Fibroblast of lung (primary cell): Measurements from ENCODE around the gene KRTAP13-2. TPM values are rescaled to one million over a fixed set of nuclear protein-coding genes. Genes with fewer than 3 reads are reported as not detected.

Source experiments
- DNase-seq, 2 donors: peaks; one replicate each; pipeline versions ENCODE4 v3.0.0 to v3.0.0-alpha.2; 2010; ENCODE audit warnings: low read depth in 2 of 2
- H2AFZ ChIP-seq: 2 replicates; pipeline ENCODE4 v1.5.1; 2012; ENCODE audit warnings: low read length, control low read depth, inconsistent platforms
- H3K27ac ChIP-seq: 2 replicates; pipeline ENCODE4 v1.5.1; 2011; ENCODE audit warnings: low read length, control low read depth; ENCODE audit not compliant: insufficient read depth
- H3K27me3 ChIP-seq: 2 replicates; pipeline ENCODE4 v1.5.1; 2011; ENCODE audit warnings: mild to moderate bottlenecking, low read length; ENCODE audit not compliant: control insufficient read depth, insufficient read depth
- H3K36me3 ChIP-seq: 2 replicates; pipeline ENCODE4 v1.5.1; 2011; ENCODE audit warnings: low read length; ENCODE audit not compliant: control insufficient read depth, insufficient read depth
- H3K4me1 ChIP-seq: 2 replicates; pipeline ENCODE4 v1.5.1; 2011; ENCODE audit warnings: low read length; ENCODE audit not compliant: control insufficient read depth, insufficient read depth; ENCODE audit errors: extremely low read depth
- H3K4me2 ChIP-seq: 2 replicates; pipeline ENCODE4 v1.5.1; 2011; ENCODE audit warnings: low read length, control low read depth; ENCODE audit not compliant: insufficient read depth; ENCODE audit errors: extremely low read depth
- H3K4me3 ChIP-seq, 4 experiments: fragments of 200-600 bp in 1 of 4; sonication (generic) in 1 of 4; replicated peaks in 1 of 4; 2 replicates each; pipeline ENCODE4 v1.5.1; 2011 to 2016; ENCODE audit warnings: low read length in 4 of 4, low read depth in 3 of 4, mild to moderate bottlenecking in 3 of 4, control low read depth in 2 of 4, inconsistent platforms in 1 of 4, mixed read lengths in 1 of 4; ENCODE audit not compliant: insufficient read depth in 1 of 4; ENCODE audit errors: control extremely low read depth in 1 of 4
- H3K79me2 ChIP-seq: 2 replicates; pipeline ENCODE4 v1.5.1; 2012; ENCODE audit warnings: mild to moderate bottlenecking, low read length, inconsistent platforms; ENCODE audit not compliant: control insufficient read depth, insufficient read depth
- H3K9ac ChIP-seq: 2 replicates; pipeline ENCODE4 v1.5.1; 2011; ENCODE audit warnings: mild to moderate bottlenecking, low read length, control low read depth; ENCODE audit not compliant: insufficient read depth
- H3K9me3 ChIP-seq: 2 replicates; pipeline ENCODE4 v1.5.1; 2012; ENCODE audit warnings: low read depth, low read length; ENCODE audit not compliant: control insufficient read depth, insufficient read depth
- H4K20me1 ChIP-seq: 2 replicates; pipeline ENCODE4 v1.5.1; 2011; ENCODE audit warnings: low read length; ENCODE audit not compliant: control insufficient read depth, insufficient read depth; ENCODE audit errors: extremely low read depth
- CTCF ChIP-seq, 2 donors: IDR thresholded peaks in 1 of 2; conservative IDR thresholded peaks in 1 of 2; 1 replicate in 1 of 2; 2 replicates in 1 of 2; pipeline ENCODE4 v1.5.1; 2011 to 2012; ENCODE audit warnings: low read length in 2 of 2, control low read depth in 1 of 2, inconsistent platforms in 1 of 2, low read depth in 1 of 2, mild to moderate bottlenecking in 1 of 2
- EZH2 ChIP-seq: IDR thresholded peaks from 2 replicates; pipeline ENCODE4 v1.5.1; 2012; ENCODE audit warnings: low read length, control low read depth, mild to moderate bottlenecking; ENCODE audit errors: missing control alignments
- polyA plus RNA-seq, 2 donors: library from polyadenylated mRNA; depleted of rRNA in 1 of 2; stranded (reverse) in 1 of 2; unstranded in 1 of 2; fragments of >200 nt; gene quantifications; 2 replicates each; pipeline ENCODE4 v1.2.1, GENCODE V29; 2011 to 2012; ENCODE audit warnings: missing spikeins in 1 of 2
- total RNA-seq: library from RNA; depleted of rRNA; stranded (reverse); fragments of >200 nt; gene quantifications from 2 replicates; pipeline ENCODE4 v1.2.1, GENCODE V29; 2014

KRTAP13-2 gene
- total and polyA plus RNA-seq, 2 donors (not counting 1 experiment from before 2014, with no cell fraction given) = not detected

- no peak within 1 kb of the TSS for H2AFZ ChIP-seq
- H3K9me3 ChIP-seq = no peaks in the 10 kb centered on the region
- no peaks in the 10 kb centered on the region for H3K36me3 ChIP-seq
These were observed 34.8 kb downstream of the KRTAP13-2 start, which contains the start of gene KRTAP27-1 for GRCh38 chr21:30337276-30337744. Gene KRTAP27-1, minus strand, starts transcription at chr21:30337694. Its CDS starts 26 bp downstream, at chr21:30337668.

GRCh38 chr21:30336596-30336995, 35.5 kb downstream of the KRTAP13-2 start:
- Histone ChIP-seq H3K4me1 (no peaks in the 10 kb centered on the region), H4K20me1 (no peaks in the 10 kb centered on the region), H3K4me3 (no peak overlapping the region), H3K36me3 (no peaks in the 10 kb centered on the region), H2AFZ (no peak overlapping the region), H3K9me3 (no peaks in the 10 kb centered on the region), H3K27ac (no peak overlapping the region), H3K27me3 (no peaks in the 10 kb centered on the region), H3K79me2 (no peaks in the 10 kb centered on the region), H3K9ac (no peak overlapping the region), H3K4me2 (no peak overlapping the region)
- TF ChIP-seq CTCF (conservative IDR thresholded peaks at IDR 0.05 in 1 of 2, IDR thresholded peaks at IDR 0.05 in 1 of 2; ENCODE audit: low read depth in 1 of 2, low read length in 2 of 2) (no peak), EZH2 (no peak)
- peak in 1 of 2 donors; percentile 17 for DNase-seq

More at GRCh38 chr21:30337276-30337744, 34.8 kb downstream of the KRTAP13-2 start, which contains the start of gene KRTAP27-1:
- no peak for DNase-seq
- no peak for TF ChIP-seq CTCF (conservative IDR thresholded peaks at IDR 0.05 in 1 of 2, IDR thresholded peaks at IDR 0.05 in 1 of 2; ENCODE audit: low read depth in 1 of 2, low read length in 2 of 2)
- Histone ChIP-seq H3K4me2 (no peak within 1 kb of the TSS), H3K4me1 (no peaks in the 10 kb centered on the region), H3K4me3 (no peak within 1 kb of the TSS), H3K9ac (no peak within 1 kb of the TSS), H3K27ac (no peak within 1 kb of the TSS), H3K27me3 (no peaks in the 10 kb centered on the region), H3K79me2 (no peaks in the 10 kb centered on the region), H4K20me1 (no peaks in the 10 kb centered on the region)

GRCh38 chr21:30333736-30334135, 38.3 kb downstream of the KRTAP13-2 start:
- Histone ChIP-seq H3K9ac (no peak overlapping the region), H3K9me3 (no peaks in the 10 kb centered on the region), H3K27ac (no peak overlapping the region), H3K4me2 (no peak overlapping the region), H3K4me3 (no peak overlapping the region), H2AFZ (no peak overlapping the region), H3K4me1 (no peaks in the 10 kb centered on the region), H3K27me3 (no peaks in the 10 kb centered on the region), H3K36me3 (no peaks in the 10 kb centered on the region), H3K79me2 (no peaks in the 10 kb centered on the region), H4K20me1 (no peaks in the 10 kb centered on the region)
- TF ChIP-seq CTCF (conservative IDR thresholded peaks at IDR 0.05 in 1 of 2, IDR thresholded peaks at IDR 0.05 in 1 of 2; ENCODE audit: low read depth in 1 of 2, low read length in 2 of 2) (no peak), EZH2 (no peak)
- no peak for DNase-seq
